Psoas muscle (tissue), 8 donors: ENCODE results near the gene CDR2L. TPM values are rescaled to one million over a fixed set of nuclear protein-coding genes. Genes with fewer than 3 reads are reported as not detected.

Experiments used
- ATAC-seq, 4 donors: fragments of 200-7000 bp; cut with Tn5 transposase; one replicate each; pipeline ENCODE4 v1.9.1; 2020; ENCODE audit warnings: moderate library complexity in 3 of 4, mild to moderate bottlenecking in 2 of 4
- DNase-seq, 2 donors: peaks; one replicate each; pipeline ENCODE4 v3.0.0-alpha.2; 2020
- H3K27ac ChIP-seq: fragments of 200-600 bp; one replicate; pipeline ENCODE4 v1.8.0; 2022
- H3K27me3 ChIP-seq, 3 donors: fragments of 200-600 bp in 1 of 3; one replicate each; pipeline versions ENCODE4 v1.6.1 to v1.8.0; 2013 to 2022; ENCODE audit warnings: low read length in 2 of 3, mild to moderate bottlenecking in 2 of 3, moderate library complexity in 1 of 3; ENCODE audit not compliant: insufficient read depth in 3 of 3
- H3K36me3 ChIP-seq, 2 donors: fragments of 200-600 bp in 1 of 2; one replicate each; pipeline versions ENCODE4 v1.6.1 to v1.8.0; 2013 to 2022; ENCODE audit warnings: low read depth in 1 of 2, mild to moderate bottlenecking in 1 of 2, moderate library complexity in 1 of 2; ENCODE audit not compliant: insufficient read depth in 1 of 2
- H3K4me1 ChIP-seq: fragments of 200-600 bp; one replicate; pipeline ENCODE4 v1.8.0; 2022
- H3K4me3 ChIP-seq: fragments of 200-600 bp; one replicate; pipeline ENCODE4 v1.8.0; 2022; ENCODE audit warnings: mild to moderate bottlenecking
- H3K9me3 ChIP-seq: fragments of 200-600 bp; one replicate; pipeline ENCODE4 v1.8.0; 2022
- WGBS, 3 donors: extraction: QIAGEN DNeasy Blood & Tissue Kit; methylation state at CpG; one replicate each; pipeline versions ENCODE4 v1.1.6 to v1.1.7; 2013; 5-methylcytosine and 5-hydroxymethylcytosine counted together
- intact Hi-C, 2 donors: fragments of 100-400 bp; cut with DNase I; formaldehyde crosslinking; loops; one replicate each; pipeline versions ENCODE4 v1.11.0 to v1.14.2; 2022
- polyA plus RNA-seq, 3 donors: library from polyadenylated mRNA; stranded (reverse); fragments of 200-250 nt; gene quantifications; one replicate each; pipeline ENCODE4 v1.2.3, GENCODE V29; 2013
- total RNA-seq, 4 donors: library from RNA; stranded (reverse); fragmentation: NEBNext Ultra II Directional in 2 of 4; extraction: Animal tissue kit (Norgen Biotek cat#: 25700) in 2 of 4; gene quantifications; one replicate each; pipeline versions ENCODE4 v1.2.1 to v1.2.4, GENCODE V29; 2021 to 2023
- TF ChIP-seq, protein P1 (sequence below): fragments of 200-600 bp; IDR thresholded peaks from one replicate; pipeline ENCODE4 v1.8.0; 2022; ENCODE audit warnings: antibody characterized with exemption
- donor health status: healthy with polysubstance abuse.
- donor health status: DM: no; HTN: no; CAD: no; lungs with moderate emphysema.
- donor health status: Bipolar disorder and iron deficiency.
- donor health status: healthy.
- donor health status: DM: yes; HTN: yes; CAD: no.
- donor health status: DM: no; HTN: no; CAD: no.
- donor health status: DM: no; HTN: no; CAD: no.
- donor health status: DM: yes; HTN: yes; CAD: no.

The CDR2L gene
- total and polyA plus RNA-seq, 7 donors: 1.3 to 3.4 (median 1.7) TPM

DNA sequence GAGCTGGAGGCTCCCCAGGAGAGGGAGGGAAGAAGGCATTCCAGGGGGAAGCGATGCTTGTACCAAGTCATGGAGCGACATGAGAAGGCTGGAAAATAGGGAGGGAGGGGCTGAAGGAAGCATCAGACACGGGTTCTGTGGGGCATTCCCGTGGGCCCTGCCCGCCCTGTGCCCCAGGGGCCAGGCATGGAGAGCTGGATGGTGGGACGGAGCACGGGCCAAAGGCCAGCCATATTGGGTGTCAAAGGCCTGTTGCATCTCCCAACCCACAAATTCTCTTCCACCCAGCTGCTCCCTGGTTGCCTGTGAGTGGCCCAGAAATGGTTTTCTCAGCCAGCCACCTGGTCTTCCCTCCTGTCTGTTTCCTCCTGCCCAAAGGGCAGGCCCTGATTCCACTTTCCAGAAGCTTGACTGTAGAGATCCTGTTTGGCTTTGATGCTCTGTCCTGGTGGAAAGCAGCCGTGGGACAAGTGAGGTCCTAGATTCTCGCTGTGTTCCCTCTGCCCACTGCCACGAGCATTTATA lies 3.2 kb downstream of the CDR2L start:
- DNase-seq: peak in 1 of 2 donors; percentile 30
- Histone ChIP-seq H3K27me3 (no peaks in the 10 kb centered on the region), H3K4me3 (no peak overlapping the region), H3K36me3 (no peaks in the 10 kb centered on the region), H3K9me3 (no peaks in the 10 kb centered on the region), H3K4me1 (peaks cover 9% of the 10 kb centered on the region), H3K27ac (no peak overlapping the region)
- WGBS, 3 donors: 47 to 63% (median 56%) methylated on average over 9 to 10 of the region's 10 CpGs
- TF ChIP-seq, protein P1, sequence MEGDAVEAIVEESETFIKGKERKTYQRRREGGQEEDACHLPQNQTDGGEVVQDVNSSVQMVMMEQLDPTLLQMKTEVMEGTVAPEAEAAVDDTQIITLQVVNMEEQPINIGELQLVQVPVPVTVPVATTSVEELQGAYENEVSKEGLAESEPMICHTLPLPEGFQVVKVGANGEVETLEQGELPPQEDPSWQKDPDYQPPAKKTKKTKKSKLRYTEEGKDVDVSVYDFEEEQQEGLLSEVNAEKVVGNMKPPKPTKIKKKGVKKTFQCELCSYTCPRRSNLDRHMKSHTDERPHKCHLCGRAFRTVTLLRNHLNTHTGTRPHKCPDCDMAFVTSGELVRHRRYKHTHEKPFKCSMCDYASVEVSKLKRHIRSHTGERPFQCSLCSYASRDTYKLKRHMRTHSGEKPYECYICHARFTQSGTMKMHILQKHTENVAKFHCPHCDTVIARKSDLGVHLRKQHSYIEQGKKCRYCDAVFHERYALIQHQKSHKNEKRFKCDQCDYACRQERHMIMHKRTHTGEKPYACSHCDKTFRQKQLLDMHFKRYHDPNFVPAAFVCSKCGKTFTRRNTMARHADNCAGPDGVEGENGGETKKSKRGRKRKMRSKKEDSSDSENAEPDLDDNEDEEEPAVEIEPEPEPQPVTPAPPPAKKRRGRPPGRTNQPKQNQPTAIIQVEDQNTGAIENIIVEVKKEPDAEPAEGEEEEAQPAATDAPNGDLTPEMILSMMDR: no peak
- intact Hi-C loops: no loop called here
- no peak for ATAC-seq

DNA sequence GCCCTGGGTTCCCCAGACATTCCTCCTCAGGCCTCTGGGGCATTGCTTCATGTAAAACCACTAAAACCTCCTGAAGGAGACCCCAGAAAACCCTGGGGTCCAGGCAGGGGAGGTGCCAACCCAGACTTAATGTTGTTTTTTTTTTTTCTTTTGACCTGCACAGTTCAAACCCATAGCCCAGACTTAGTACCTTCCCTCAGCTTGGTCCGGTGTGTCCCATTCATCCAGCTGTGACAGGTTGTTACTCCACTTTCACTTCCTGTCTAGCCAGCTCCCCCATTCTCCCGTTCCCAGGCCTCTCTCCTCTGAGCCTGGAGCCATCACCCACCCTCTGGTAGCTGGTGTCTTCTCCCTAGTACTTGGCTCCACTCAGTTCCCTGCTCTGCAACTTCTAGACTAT lies 4.8 kb downstream of the CDR2L start:
- 62 to 85% (median 75%) methylated on average over 2 of the region's 2 CpGs for WGBS, 3 donors
- ATAC-seq: no peak
- DNase-seq: no peak
- Histone ChIP-seq H3K4me3 (no peak overlapping the region), H3K9me3 (no peaks in the 10 kb centered on the region), H3K4me1 (peaks cover 4% of the 10 kb centered on the region), H3K27ac (no peak overlapping the region), H3K36me3 (no peaks in the 10 kb centered on the region), H3K27me3 (no peaks in the 10 kb centered on the region)
- TF ChIP-seq, protein P1: no peak
- intact Hi-C loops: no loop called here

DNA sequence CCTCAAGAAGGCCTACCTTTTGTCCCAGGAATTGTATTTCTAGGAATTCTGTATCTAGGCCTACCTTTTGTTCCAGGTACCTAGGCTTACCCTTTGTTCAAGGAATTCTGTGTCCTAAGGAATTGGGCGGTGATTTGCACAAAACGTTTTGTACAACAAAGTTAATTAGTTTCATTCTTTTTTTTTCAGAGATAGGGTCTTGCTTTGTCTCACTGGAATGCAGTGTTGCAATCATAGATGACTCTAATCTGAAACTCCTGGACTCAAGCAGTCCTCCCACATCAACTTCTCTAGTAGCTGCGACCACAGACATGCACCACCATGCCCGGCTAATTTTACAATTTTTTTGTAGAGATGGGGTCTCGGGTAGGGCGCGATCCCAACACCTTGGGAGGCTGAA lies 7.0 kb downstream of the CDR2L start:
- TF ChIP-seq, protein P1: no peak
- Histone ChIP-seq H3K36me3 (no peaks in the 10 kb centered on the region), H3K9me3 (no peaks in the 10 kb centered on the region), H3K27me3 (no peaks in the 10 kb centered on the region), H3K27ac (no peak overlapping the region), H3K4me3 (no peak overlapping the region), H3K4me1 (peaks cover 4% of the 10 kb centered on the region)
- WGBS, 3 donors: 89 to 92% (median 92%) methylated on average over 7 of the region's 7 CpGs
- ATAC-seq (no peak), DNase-seq (peak in 1 of 2 donors; percentile 19)
- intact Hi-C loops: no loop called here

DNA sequence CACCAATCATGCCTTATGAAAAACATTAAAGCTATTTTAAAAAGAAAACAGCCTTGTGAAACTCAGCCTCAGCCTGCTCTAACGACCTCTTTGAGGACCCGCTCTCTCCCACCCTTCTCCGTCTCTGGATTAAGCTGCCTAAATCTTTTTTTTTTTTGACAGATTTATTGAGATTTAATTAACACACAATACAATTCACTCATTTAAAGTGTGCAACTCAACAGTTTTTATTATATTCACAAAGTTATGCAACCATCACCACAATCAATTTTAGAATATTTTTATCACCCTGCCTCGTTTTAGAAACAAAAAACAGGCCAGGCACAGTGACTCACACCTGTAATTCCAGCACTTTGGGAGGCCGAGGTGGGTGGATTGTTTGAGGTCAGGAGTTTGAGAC lies 8.4 kb downstream of the CDR2L start:
- no peak for DNase-seq

More for the DNA sequence above, 8.4 kb downstream of the CDR2L start:
- H3K27ac ChIP-seq: no peak overlapping the region
- peaks cover 4% of the 10 kb centered on the region for H3K4me1 ChIP-seq
- no peaks in the 10 kb centered on the region for H3K9me3 ChIP-seq
- TF ChIP-seq, protein P1: no peak
- intact Hi-C loops: no loop called here
- H3K27me3 ChIP-seq: no peaks in the 10 kb centered on the region
- ATAC-seq: no peak
- WGBS, 3 donors: 86 to 91% (median 87%) methylated on average over 5 of the region's 5 CpGs
- H3K36me3 ChIP-seq: no peaks in the 10 kb centered on the region
- H3K4me3 ChIP-seq: no peak overlapping the region
